GM19455 (cell line): ENCODE results near the gene CCDC91.
A peak's percentile ranks its signal among the peaks of the same experiment; 100 is the strongest.
"Not testable (repeated sequence)": the region's sequence is repeated elsewhere in the genome, so short reads cannot be mapped to it uniquely, and the experiment has no call there.

Source experiments
- ATAC-seq: cut with Tn5 transposase; IDR thresholded peaks from one replicate; pipeline ENCODE4 v1.9.1; 2021; ENCODE audit not compliant: unreplicated experiment

CCDC91 gene

DNA sequence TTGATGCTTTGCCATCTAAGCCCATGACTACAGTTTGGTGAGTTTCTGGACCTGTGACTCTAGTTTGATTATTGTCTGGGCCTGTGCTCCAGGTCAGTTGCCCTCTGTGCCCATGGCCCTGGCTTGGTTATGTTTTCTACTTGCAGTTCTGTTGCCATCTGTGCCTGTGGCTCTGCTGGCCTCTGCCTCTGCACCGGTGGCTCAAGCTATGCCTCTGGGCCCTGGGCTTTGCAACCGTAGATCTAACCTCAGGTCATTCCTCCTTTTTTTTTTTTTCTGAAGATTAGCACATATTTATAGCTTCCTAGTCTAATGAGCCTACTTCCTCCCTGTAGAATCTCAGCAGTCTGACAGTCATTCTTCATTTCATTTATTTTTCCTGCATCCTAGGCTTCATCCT lies 161.2 kb downstream of the CCDC91 start:
- no peak for ATAC-seq

- ATAC-seq: no peak
These were observed 164.9 kb downstream of the CCDC91 start for GRCh38 chr12:28355161-28355560.

DNA sequence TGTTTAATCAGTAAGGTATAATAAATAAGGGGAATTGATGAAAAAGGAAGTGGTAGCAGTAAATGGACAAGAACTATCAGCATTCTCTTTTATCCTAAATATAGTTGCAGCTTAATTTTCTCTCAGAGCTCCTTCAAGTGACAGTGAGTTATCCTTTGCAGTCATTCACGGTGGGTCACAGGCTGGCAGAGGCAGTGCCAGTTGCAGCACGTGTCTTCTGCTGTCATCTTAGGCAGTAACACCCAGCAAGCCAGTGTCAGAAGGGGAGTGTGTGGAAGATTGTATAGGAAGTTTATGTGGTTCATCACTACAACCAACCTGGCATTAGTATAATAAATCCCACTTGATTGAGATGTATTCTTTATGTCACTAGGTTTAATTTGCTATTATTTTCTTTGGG lies 170.0 kb downstream of the CCDC91 start:
- no peak for ATAC-seq

- ATAC-seq: no peak
These were observed 177.1 kb downstream of the CCDC91 start for GRCh38 chr12:28367326-28367725.

- ATAC-seq: no peak
These were observed 177.7 kb downstream of the CCDC91 start for GRCh38 chr12:28367993-28368392.

DNA sequence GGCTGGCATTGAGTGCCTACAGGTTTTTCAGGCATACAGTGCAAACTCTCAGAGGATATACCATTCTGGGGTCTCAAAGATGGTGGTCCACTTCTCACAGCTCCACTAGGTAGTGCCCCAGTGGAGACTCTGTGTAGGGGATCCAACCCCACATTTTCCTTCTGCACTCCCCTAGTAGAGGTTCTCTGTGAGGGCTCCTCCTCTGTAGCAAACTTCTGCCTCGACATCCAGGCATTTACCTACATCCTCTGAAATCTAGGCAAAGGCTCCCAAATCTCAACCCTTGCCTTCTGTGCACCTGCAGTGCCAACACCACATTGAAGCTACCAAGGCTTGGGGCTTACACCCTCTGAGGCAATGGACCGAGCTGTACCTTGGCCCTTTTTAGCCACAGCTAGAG lies 179.2 kb downstream of the CCDC91 start:
- no peak for ATAC-seq

GRCh38 chr12:28374556-28374955 lies 184.3 kb downstream of the CCDC91 start:
- no peak for ATAC-seq

GRCh38 chr12:28378736-28379135 lies 188.5 kb downstream of the CCDC91 start:
- no peak for ATAC-seq

GRCh38 chr12:28379779-28380178 lies 189.5 kb downstream of the CCDC91 start:
- ATAC-seq: not testable (repeated sequence)

GRCh38 chr12:28383368-28383767 lies 193.1 kb downstream of the CCDC91 start:
- ATAC-seq: no peak

- ATAC-seq: no peak
These were observed 198.6 kb downstream of the CCDC91 start for GRCh38 chr12:28388879-28389278.

- ATAC-seq: no peak
These were observed 199.9 kb downstream of the CCDC91 start for GRCh38 chr12:28390206-28390605.

- no peak for ATAC-seq
These were observed 200.6 kb downstream of the CCDC91 start for GRCh38 chr12:28390761-28391385.

GRCh38 chr12:28409892-28410291 lies 219.6 kb downstream of the CCDC91 start:
- ATAC-seq: no peak

DNA sequence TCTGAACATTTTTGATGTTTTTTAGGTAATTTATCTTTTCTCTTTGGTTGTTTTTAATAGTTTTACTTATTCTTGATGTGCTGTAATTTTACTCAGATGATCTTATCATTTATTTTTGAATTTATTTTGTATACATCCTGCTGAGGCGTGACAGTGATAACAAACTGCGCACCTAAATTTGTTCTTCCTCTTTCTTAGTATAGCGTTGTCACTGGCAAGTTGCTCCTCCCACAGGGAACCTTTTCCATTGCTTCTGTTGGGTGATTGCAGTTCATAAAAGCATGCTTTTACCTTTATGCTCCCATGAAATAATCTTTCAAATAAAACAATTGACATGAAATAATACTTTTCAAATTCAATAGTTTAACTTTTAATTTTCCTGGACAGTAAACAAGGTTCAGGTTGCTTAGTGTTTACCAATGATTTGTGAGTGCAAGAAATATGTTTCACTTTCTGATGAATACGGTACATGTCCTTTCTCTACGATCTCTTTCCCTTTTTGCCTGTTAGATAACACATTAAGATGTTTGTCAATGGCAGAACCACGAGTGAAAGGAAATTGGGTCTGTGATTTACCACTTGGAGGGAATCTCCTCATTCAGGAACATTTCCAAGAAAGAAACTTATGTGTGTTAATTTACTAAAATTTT lies 223.3 kb downstream of the CCDC91 start:
- ATAC-seq: peak; percentile 88

DNA sequence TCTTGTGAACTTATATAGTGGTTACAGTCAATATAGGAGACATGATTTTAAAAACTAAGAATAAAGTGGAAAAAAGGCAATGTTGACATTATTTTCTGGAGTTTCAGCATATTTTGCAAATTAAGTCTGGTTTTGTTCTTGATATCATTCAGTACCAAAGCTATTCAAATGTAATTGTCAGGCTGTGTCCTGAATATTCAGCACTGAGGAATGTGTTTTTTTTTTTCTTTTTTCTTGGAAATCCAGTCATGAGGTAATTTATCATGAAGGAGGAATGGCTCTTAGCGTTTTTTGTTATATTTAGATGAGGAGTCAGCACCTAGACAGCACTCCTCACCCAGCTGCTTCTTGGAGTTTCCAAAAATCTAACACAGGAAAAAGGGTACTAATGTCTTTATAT lies 225.5 kb downstream of the CCDC91 start:
- no peak for ATAC-seq

- ATAC-seq: no peak
These were observed 231.1 kb downstream of the CCDC91 start for GRCh38 chr12:28421374-28421773.

- no peak for ATAC-seq
These were observed 234.7 kb downstream of the CCDC91 start for GRCh38 chr12:28424965-28425364.

GRCh38 chr12:28425526-28425925 lies 235.3 kb downstream of the CCDC91 start:
- ATAC-seq: no peak

GRCh38 chr12:28427046-28427445 lies 236.8 kb downstream of the CCDC91 start:
- ATAC-seq: no peak

DNA sequence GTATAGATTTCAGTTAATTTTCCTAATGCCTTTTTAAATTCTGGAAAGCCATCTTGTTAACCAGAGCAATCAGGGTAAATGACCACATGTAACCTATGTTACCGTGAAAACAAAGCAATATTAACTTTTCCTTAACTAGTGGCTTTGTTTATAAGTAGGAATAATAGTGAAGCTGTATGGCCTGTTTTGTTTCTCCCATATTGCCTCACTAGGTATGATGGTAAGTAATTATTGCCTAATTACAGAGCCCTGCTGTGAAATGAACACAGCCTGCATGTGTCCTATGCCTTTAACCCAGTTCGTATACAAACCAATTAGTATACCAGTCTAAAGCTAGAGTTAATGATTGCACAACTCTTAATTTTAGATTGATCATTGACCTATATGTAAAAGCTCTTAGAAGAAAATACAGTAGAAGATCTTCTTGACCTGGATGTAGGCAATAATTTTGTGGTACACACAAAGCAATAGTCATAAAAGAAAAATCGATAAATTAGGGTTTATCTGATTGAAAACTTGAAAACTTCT lies 249.9 kb downstream of the CCDC91 start:
- ATAC-seq: no peak

GRCh38 chr12:28442101-28442500 lies 251.8 kb downstream of the CCDC91 start:
- no peak for ATAC-seq

DNA sequence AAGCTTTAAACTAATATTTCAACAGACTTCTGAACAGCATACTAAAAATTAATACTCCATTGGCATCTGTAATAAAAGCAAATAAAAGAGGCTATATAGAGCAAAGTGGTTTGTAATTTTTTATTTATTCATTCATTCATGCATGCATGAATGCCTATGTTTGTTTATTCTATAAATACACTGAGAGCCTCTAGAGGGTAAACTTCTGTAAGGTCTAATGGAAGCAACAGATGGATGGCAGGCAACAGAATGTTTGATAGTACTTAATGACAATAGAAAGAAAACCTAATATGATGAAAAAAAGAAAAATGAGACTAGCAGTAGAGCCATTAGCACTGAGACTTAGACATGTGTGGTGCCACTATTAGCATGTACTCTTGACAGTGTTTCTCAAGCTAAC lies 253.1 kb downstream of the CCDC91 start:
- no peak for ATAC-seq
